HG02588 (cell line): ENCODE measurements around the gene SKIC3.

Experiments used
- ATAC-seq: cut with Tn5 transposase; IDR thresholded peaks from one replicate; pipeline ENCODE4 v1.9.1; 2021; ENCODE audit warnings: mild to moderate bottlenecking, moderate library complexity; ENCODE audit not compliant: unreplicated experiment

The SKIC3 gene

GRCh38 chr5:95532415-95532814 is 22.4 kb downstream of the SKIC3 start:
- ATAC-seq, result no peak

GRCh38 chr5:95531491-95531890 is 23.3 kb downstream of the SKIC3 start:
- no peak for ATAC-seq

- ATAC-seq, result no peak
Measured at GRCh38 chr5:95530416-95530815, 24.4 kb downstream of the SKIC3 start.

- no peak for ATAC-seq
Measured at GRCh38 chr5:95528565-95528964, 26.2 kb downstream of the SKIC3 start.

GRCh38 chr5:95526871-95527270 is 27.9 kb downstream of the SKIC3 start:
- ATAC-seq, result no peak

GRCh38 chr5:95524423-95524822 is 30.4 kb downstream of the SKIC3 start:
- ATAC-seq, result no peak

- no peak for ATAC-seq
Measured at GRCh38 chr5:95520206-95520605, 34.6 kb downstream of the SKIC3 start.

- ATAC-seq, result no peak
Measured at GRCh38 chr5:95519681-95520080, 35.1 kb downstream of the SKIC3 start.

GRCh38 chr5:95519151-95519550 is 35.6 kb downstream of the SKIC3 start:
- ATAC-seq, result no peak

GRCh38 chr5:95518417-95518816 is 36.4 kb downstream of the SKIC3 start:
- ATAC-seq, result no peak

GRCh38 chr5:95511606-95512005 is 43.2 kb downstream of the SKIC3 start:
- no peak for ATAC-seq

- ATAC-seq, result no peak
Measured at GRCh38 chr5:95508550-95508949, 46.2 kb downstream of the SKIC3 start.
